ENCODE data around the gene LAD1. TPM values are rescaled to one million over a fixed set of nuclear protein-coding genes. Genes with fewer than 3 reads are reported as not detected.

The LAD1 gene
- total RNA-seq, 1 experiment from 2014 or later, result 30.1 TPM

DNA sequence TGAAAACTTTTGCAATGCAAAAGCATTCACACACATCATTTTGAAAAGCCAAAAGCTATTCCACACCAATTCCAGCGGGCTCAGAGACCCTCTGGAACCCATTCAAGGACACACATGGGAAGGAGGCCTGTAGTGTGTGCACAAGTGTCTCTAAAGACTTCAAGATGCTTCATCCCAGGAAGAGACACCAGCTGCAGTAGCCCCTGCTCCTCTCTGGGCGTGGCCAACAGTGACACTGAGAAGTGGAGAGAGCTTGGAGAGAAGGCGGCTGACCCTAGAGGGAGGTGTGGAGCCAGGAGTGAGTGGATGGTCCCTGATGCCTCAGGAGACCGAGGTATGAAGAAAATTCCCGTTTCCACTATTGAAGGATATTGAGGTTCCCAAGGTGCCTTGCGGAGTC is 37.3 kb upstream of the LAD1 start:
- Histone ChIP-seq H3K79me2 (ENCODE audit: insufficient read depth, low read length) (no peaks in the 10 kb centered on the region), H3K4ac (ENCODE audit: low read depth, low read length) (no peak overlapping the region), H3K9ac (ENCODE audit: extremely low read depth, insufficient read length, low read length) (no peak overlapping the region), H3K79me1 (ENCODE audit: insufficient read depth, low read depth, low read length, poor library complexity, severe bottlenecking) (no peaks in the 10 kb centered on the region), H3K4me2 (ENCODE audit: insufficient read depth, insufficient read length, low read length) (no peak overlapping the region), H3T11ph (ENCODE audit: low read length) (no peak overlapping the region), H2BK20ac (ENCODE audit: low read depth, low read length, poor library complexity, severe bottlenecking) (no peak overlapping the region), H3K14ac (ENCODE audit: insufficient read depth, low read length) (no peak overlapping the region), H2BK120ac (ENCODE audit: low read depth, low read length, poor library complexity, severe bottlenecking) (no peak overlapping the region), H3K23me2 (ENCODE audit: insufficient read length, low read depth, low read length, poor library complexity, severe bottlenecking) (no peaks in the 10 kb centered on the region), H3K27me3 (ENCODE audit: insufficient read depth, low read length) (no peaks in the 10 kb centered on the region), H3K23ac (ENCODE audit: insufficient read length, low read depth, low read length) (no peak overlapping the region), H4K8ac (replicated peaks; ENCODE audit: insufficient read length, low read depth, low read length) (no peak overlapping the region), H3K9me3 (ENCODE audit: control insufficient read depth, low read depth, low read length) (no peaks in the 10 kb centered on the region), H3K56ac (ENCODE audit: insufficient read length, low read depth, low read length) (no peak overlapping the region), H4K20me1 (ENCODE audit: control insufficient read depth, insufficient read depth, insufficient read length) (no peaks in the 10 kb centered on the region), H2AFZ (ENCODE audit: low read length) (no peak overlapping the region), H4K91ac (ENCODE audit: insufficient read length, low read depth, low read length) (no peak overlapping the region), H2BK5ac (ENCODE audit: insufficient read length, low read length) (no peak overlapping the region), H2BK15ac (ENCODE audit: low read depth, low read length) (no peak overlapping the region), H2AK5ac (ENCODE audit: insufficient read length, low read length) (no peak overlapping the region), H3K27ac (ENCODE audit: insufficient read length, low read depth, low read length) (no peak overlapping the region), H3K18ac (ENCODE audit: insufficient read length, low read depth, low read length) (no peak overlapping the region), H3K4me1 (ENCODE audit: insufficient read depth, low read length) (no peaks in the 10 kb centered on the region; the same call in 1 of the 2 replicates), H4K5ac (ENCODE audit: insufficient read length, low read depth, low read length) (no peak overlapping the region), H2BK12ac (ENCODE audit: insufficient read length, low read depth, low read length) (no peak overlapping the region)
- Mint-ChIP-seq H3K36me3 (ENCODE audit: insufficient read depth in 1 of 3, low read depth in 3 of 3) (no peaks in the 10 kb centered on the region), H3K4me3 (no peak overlapping the region), H3K4me1 (peaks cover 11 to 12% of the 10 kb centered on the region in 2 experiments), H3K27ac (no peak overlapping the region), H3K27me3 (ENCODE audit: low read depth) (peaks cover 3% of the 10 kb centered on the region), H3K9me3 (peaks cover 0 to 3% of the 10 kb centered on the region in 2 experiments; a peak in 2 of 5 replicates)
- peak; percentile 86 for DNase-seq
- no CpG with 5 or more reads among the region's 6 CpGs for WGBS (ENCODE audit: extremely low coverage, insufficient read length, low lambda C conversion rate)
- TF ChIP-seq, protein P1, sequence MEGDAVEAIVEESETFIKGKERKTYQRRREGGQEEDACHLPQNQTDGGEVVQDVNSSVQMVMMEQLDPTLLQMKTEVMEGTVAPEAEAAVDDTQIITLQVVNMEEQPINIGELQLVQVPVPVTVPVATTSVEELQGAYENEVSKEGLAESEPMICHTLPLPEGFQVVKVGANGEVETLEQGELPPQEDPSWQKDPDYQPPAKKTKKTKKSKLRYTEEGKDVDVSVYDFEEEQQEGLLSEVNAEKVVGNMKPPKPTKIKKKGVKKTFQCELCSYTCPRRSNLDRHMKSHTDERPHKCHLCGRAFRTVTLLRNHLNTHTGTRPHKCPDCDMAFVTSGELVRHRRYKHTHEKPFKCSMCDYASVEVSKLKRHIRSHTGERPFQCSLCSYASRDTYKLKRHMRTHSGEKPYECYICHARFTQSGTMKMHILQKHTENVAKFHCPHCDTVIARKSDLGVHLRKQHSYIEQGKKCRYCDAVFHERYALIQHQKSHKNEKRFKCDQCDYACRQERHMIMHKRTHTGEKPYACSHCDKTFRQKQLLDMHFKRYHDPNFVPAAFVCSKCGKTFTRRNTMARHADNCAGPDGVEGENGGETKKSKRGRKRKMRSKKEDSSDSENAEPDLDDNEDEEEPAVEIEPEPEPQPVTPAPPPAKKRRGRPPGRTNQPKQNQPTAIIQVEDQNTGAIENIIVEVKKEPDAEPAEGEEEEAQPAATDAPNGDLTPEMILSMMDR (conservative IDR thresholded peaks at IDR 0.05), result peak; percentile 51; the same call in 2 of the 3 replicates
